NCI-H2227 (cell line): ENCODE data around the gene SLC27A1.
"Not testable (repeated sequence)": the region's sequence is repeated elsewhere in the genome, so short reads cannot be mapped to it uniquely, and the experiment has no call there.

Experiments used
- DNase-seq: peaks from one replicate; lab custom pipeline; 2025; ENCODE audit not compliant: unreplicated experiment; lab: John Stamatoyannopoulos, UW

The SLC27A1 gene

GRCh38 chr19:17536955-17537354, 66.6 kb downstream of the SLC27A1 start:
- DNase-seq: no peak

GRCh38 chr19:17538684-17539237, 68.4 kb downstream of the SLC27A1 start:
- DNase-seq: no peak

GRCh38 chr19:17539238-17540117, 69.2 kb downstream of the SLC27A1 start:
- DNase-seq: peak; percentile 94

GRCh38 chr19:17540174-17540573, 69.8 kb downstream of the SLC27A1 start:
- no peak for DNase-seq

GRCh38 chr19:17541184-17541759, 70.9 kb downstream of the SLC27A1 start:
- DNase-seq: no peak

- no peak for DNase-seq
Observed at GRCh38 chr19:17542042-17542441, 71.7 kb downstream of the SLC27A1 start.

GRCh38 chr19:17542793-17543582, 72.7 kb downstream of the SLC27A1 start:
- no peak for DNase-seq

- no peak for DNase-seq
Observed at GRCh38 chr19:17543986-17544385, 73.7 kb downstream of the SLC27A1 start.

- DNase-seq: no peak
Observed at GRCh38 chr19:17544418-17544817, 74.1 kb downstream of the SLC27A1 start.

GRCh38 chr19:17548145-17548544, 77.8 kb downstream of the SLC27A1 start:
- no peak for DNase-seq

GRCh38 chr19:17549085-17549740, 78.9 kb downstream of the SLC27A1 start:
- DNase-seq: no peak

- no peak for DNase-seq
Observed at GRCh38 chr19:17550076-17550667, 79.8 kb downstream of the SLC27A1 start.

- not testable (repeated sequence) for DNase-seq
Observed at GRCh38 chr19:17552735-17553134, 82.4 kb downstream of the SLC27A1 start.

- DNase-seq: no peak
Observed at GRCh38 chr19:17553256-17553655, 82.9 kb downstream of the SLC27A1 start.

GRCh38 chr19:17554968-17555479, 84.7 kb downstream of the SLC27A1 start:
- no peak for DNase-seq

- DNase-seq: peak; percentile 97
Observed at GRCh38 chr19:17555480-17555928, 85.2 kb downstream of the SLC27A1 start, which contains the start of gene COLGALT1. COLGALT1 (plus strand) TSS chr19:17555649; CDS start chr19:17555714, 65 bp downstream.
